ENCODE results near the gene TBL1XR1. TPM values are rescaled to one million over a fixed set of nuclear protein-coding genes. Genes with fewer than 3 reads are reported as not detected.

The TBL1XR1 gene
- total RNA-seq, 1 experiment from 2014 or later: 180 TPM

DNA sequence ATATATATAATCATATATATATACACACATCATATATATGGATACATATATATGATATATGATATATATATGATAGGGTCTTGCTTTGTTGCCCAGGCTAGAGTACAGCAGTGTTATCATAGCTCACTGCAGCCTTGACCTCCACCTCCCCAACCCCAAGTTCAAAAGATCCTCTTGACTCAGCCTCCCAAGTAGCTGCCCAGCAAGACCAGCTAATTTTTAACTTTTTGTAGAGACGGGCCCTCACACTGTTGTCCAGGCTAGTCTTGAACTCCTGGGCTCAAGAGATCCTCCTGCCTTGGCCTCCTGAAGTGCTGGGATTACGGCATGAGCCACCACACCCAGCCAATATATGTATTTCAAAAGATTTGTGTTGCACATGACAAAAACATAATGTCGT lies 83.0 kb downstream of the TBL1XR1 start:
- DNase-seq (ENCODE audit: low read depth, low spot score): no peak
- no peak overlapping the region for H3K4me2 ChIP-seq (ENCODE audit: low read length)
- no peak overlapping the region for H2AFZ ChIP-seq (ENCODE audit: low read depth, low read length, poor library complexity, severe bottlenecking)
- ChIA-PET CTCF (no interaction called here), RAD21 (ENCODE audit: low non-redundant PET in 1 of 2, low total read pairs in 2 of 2, uncharacterized antibody in 2 of 2, unreplicated experiment in 2 of 2) (no interaction called here), POLR2A (no interaction called here)
- TF ChIP-seq YY1 (IDR thresholded peaks at IDR 0.05; ENCODE audit: extremely low read depth, insufficient replicate concordance, low read depth, low read length): no peak
- TF ChIP-seq, protein P1, sequence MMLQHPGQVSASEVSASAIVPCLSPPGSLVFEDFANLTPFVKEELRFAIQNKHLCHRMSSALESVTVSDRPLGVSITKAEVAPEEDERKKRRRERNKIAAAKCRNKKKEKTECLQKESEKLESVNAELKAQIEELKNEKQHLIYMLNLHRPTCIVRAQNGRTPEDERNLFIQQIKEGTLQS (IDR thresholded peaks at IDR 0.05): no peak
- TF ChIP-seq SRF (IDR thresholded peaks at IDR 0.05; ENCODE audit: low read depth): no peak
- TF ChIP-seq, protein P2, sequence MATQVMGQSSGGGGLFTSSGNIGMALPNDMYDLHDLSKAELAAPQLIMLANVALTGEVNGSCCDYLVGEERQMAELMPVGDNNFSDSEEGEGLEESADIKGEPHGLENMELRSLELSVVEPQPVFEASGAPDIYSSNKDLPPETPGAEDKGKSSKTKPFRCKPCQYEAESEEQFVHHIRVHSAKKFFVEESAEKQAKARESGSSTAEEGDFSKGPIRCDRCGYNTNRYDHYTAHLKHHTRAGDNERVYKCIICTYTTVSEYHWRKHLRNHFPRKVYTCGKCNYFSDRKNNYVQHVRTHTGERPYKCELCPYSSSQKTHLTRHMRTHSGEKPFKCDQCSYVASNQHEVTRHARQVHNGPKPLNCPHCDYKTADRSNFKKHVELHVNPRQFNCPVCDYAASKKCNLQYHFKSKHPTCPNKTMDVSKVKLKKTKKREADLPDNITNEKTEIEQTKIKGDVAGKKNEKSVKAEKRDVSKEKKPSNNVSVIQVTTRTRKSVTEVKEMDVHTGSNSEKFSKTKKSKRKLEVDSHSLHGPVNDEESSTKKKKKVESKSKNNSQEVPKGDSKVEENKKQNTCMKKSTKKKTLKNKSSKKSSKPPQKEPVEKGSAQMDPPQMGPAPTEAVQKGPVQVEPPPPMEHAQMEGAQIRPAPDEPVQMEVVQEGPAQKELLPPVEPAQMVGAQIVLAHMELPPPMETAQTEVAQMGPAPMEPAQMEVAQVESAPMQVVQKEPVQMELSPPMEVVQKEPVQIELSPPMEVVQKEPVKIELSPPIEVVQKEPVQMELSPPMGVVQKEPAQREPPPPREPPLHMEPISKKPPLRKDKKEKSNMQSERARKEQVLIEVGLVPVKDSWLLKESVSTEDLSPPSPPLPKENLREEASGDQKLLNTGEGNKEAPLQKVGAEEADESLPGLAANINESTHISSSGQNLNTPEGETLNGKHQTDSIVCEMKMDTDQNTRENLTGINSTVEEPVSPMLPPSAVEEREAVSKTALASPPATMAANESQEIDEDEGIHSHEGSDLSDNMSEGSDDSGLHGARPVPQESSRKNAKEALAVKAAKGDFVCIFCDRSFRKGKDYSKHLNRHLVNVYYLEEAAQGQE (IDR thresholded peaks at IDR 0.05; ENCODE audit: low read depth): no peak
- no peak for TF ChIP-seq ZNF274 (IDR thresholded peaks at IDR 0.05; ENCODE audit: low read depth, low read length)
- TF ChIP-seq SIN3A (IDR thresholded peaks at IDR 0.05; ENCODE audit: low read depth): no peak
- no peak for TF ChIP-seq CTCF (IDR thresholded peaks at IDR 0.05 in 2 of 3, conservative IDR thresholded peaks at IDR 0.05 in 1 of 3; ENCODE audit: borderline replicate concordance in 1 of 3, insufficient read depth in 1 of 3, low read depth in 2 of 3, low read length in 2 of 3)
- TF ChIP-seq CBX3 (IDR thresholded peaks at IDR 0.05; ENCODE audit: low read depth): no peak
- TF ChIP-seq, protein P3, sequence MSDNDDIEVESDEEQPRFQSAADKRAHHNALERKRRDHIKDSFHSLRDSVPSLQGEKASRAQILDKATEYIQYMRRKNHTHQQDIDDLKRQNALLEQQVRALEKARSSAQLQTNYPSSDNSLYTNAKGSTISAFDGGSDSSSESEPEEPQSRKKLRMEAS (IDR thresholded peaks at IDR 0.05): no peak
- TF ChIP-seq, protein P4, sequence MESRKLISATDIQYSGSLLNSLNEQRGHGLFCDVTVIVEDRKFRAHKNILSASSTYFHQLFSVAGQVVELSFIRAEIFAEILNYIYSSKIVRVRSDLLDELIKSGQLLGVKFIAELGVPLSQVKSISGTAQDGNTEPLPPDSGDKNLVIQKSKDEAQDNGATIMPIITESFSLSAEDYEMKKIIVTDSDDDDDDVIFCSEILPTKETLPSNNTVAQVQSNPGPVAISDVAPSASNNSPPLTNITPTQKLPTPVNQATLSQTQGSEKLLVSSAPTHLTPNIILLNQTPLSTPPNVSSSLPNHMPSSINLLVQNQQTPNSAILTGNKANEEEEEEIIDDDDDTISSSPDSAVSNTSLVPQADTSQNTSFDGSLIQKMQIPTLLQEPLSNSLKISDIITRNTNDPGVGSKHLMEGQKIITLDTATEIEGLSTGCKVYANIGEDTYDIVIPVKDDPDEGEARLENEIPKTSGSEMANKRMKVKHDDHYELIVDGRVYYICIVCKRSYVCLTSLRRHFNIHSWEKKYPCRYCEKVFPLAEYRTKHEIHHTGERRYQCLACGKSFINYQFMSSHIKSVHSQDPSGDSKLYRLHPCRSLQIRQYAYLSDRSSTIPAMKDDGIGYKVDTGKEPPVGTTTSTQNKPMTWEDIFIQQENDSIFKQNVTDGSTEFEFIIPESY (IDR thresholded peaks at IDR 0.05; ENCODE audit: extremely low read depth, insufficient replicate concordance, low read length): no peak
- no peaks in the 10 kb centered on the region for H3K36me3 ChIP-seq (ENCODE audit: control insufficient read depth in 1 of 2, insufficient read depth in 2 of 2, low read length in 2 of 2)
- H4K20me1 ChIP-seq (ENCODE audit: insufficient read depth): peaks cover 20% of the 10 kb centered on the region
- intact Hi-C loops (cut with micrococcal nuclease): no loop called here
- no peak for ATAC-seq
- peaks cover 0 to 15% of the 10 kb centered on the region in 2 experiments; a peak in 1 of 4 replicates for H3K4me1 ChIP-seq (ENCODE audit: control insufficient read depth in 1 of 2, insufficient read depth in 2 of 2, low read length in 2 of 2)
- H3K9me2 ChIP-seq (ENCODE audit: insufficient read depth): no peaks in the 10 kb centered on the region
- H3K27me3 ChIP-seq (ENCODE audit: insufficient read depth, low read length): no peaks in the 10 kb centered on the region
- no peak overlapping the region for H3K27ac ChIP-seq (ENCODE audit: low read depth, low read length)
- peaks cover 99% of the 10 kb centered on the region for H3K79me2 ChIP-seq (ENCODE audit: insufficient read depth, low read length)
- no peak overlapping the region for H3K9ac ChIP-seq (ENCODE audit: low read length)
- no peaks in the 10 kb centered on the region for H3K9me3 ChIP-seq (ENCODE audit: control insufficient read depth in 1 of 2, insufficient read depth in 1 of 2, low read depth in 1 of 2, low read length in 2 of 2)
- H3K4me3 ChIP-seq (replicated peaks in 1 of 2; ENCODE audit: low read depth in 1 of 2, low read length in 2 of 2): no peak overlapping the region
- BruUV-seq (replicated peaks): no TSS peak

Data from HCT116 (cell line).